Measurements from ENCODE around the gene VILL. TPM values are rescaled to one million over a fixed set of nuclear protein-coding genes. Genes with fewer than 3 reads are reported as not detected.

The VILL gene
- total RNA-seq, 1 experiment from 2014 or later = 5.7 TPM

- no peak overlapping the region for H3K4me3 ChIP-seq (ENCODE audit: low read depth in 2 of 2, low read length in 2 of 2)
- H3K36me3 ChIP-seq (ENCODE audit: control insufficient read depth, insufficient read depth, low read length) = no peaks in the 10 kb centered on the region
- intact Hi-C loops (cut with micrococcal nuclease; ENCODE audit: unreplicated experiment) (no loop called here), in situ Hi-C loops (cut with HindIII; ENCODE audit: low pct_unique_long_range_greater_than_20kb, low sequenced_read_pairs) (no loop called here)
- BruUV-seq (replicated peaks) = no TSS peak
- H3K27me3 ChIP-seq (ENCODE audit: control insufficient read depth, insufficient read depth, low read length) = no peaks in the 10 kb centered on the region
- POLR2A ChIA-PET = no interaction called here
- no peaks in the 10 kb centered on the region for H3K4me1 ChIP-seq (ENCODE audit: control insufficient read depth, insufficient read depth, low read length)
- DNase-seq (ENCODE audit: low read depth, low spot score) (no peak), ATAC-seq (no peak)
- H3K27ac ChIP-seq (ENCODE audit: low read length) = no peak overlapping the region
- CTCF ChIA-PET = no interaction called here
- no peaks in the 10 kb centered on the region for H3K9me3 ChIP-seq (ENCODE audit: control insufficient read depth, insufficient read depth, low read depth, low read length)
- TF ChIP-seq SIN3A (IDR thresholded peaks at IDR 0.05; ENCODE audit: borderline replicate concordance, insufficient read depth, low read depth, low read length) (no peak), POLR2AphosphoS5 (IDR thresholded peaks at IDR 0.05; ENCODE audit: low read depth, low read length) (no peak)
Observed at GRCh38 chr3:38015984-38016383, 25.4 kb downstream of the VILL start.

- no peak overlapping the region for H3K27ac ChIP-seq (ENCODE audit: low read length)
- POLR2A ChIA-PET = no interaction called here
- ATAC-seq (no peak), DNase-seq (ENCODE audit: low read depth, low spot score) (no peak)
- H3K9me3 ChIP-seq (ENCODE audit: control insufficient read depth, insufficient read depth, low read depth, low read length) = no peaks in the 10 kb centered on the region
- in situ Hi-C loops (cut with HindIII; ENCODE audit: low pct_unique_long_range_greater_than_20kb, low sequenced_read_pairs) (no loop called here), intact Hi-C loops (cut with micrococcal nuclease; ENCODE audit: unreplicated experiment) (no loop called here)
- CTCF ChIA-PET = no interaction called here
- TF ChIP-seq REST (IDR thresholded peaks at IDR 0.05; ENCODE audit: insufficient read depth in 1 of 2, low read depth in 2 of 2, low read length in 1 of 2) = no peak
- TF ChIP-seq TCF7L2 (IDR thresholded peaks at IDR 0.05; ENCODE audit: low read depth, low read length) = no peak
- no peak for TF ChIP-seq CTCF (IDR thresholded peaks at IDR 0.05)
- TF ChIP-seq SIN3A (IDR thresholded peaks at IDR 0.05; ENCODE audit: borderline replicate concordance, insufficient read depth, low read depth, low read length) = no peak
- TF ChIP-seq POLR2AphosphoS5 (IDR thresholded peaks at IDR 0.05; ENCODE audit: low read depth, low read length) = no peak
- H3K36me3 ChIP-seq (ENCODE audit: control insufficient read depth, insufficient read depth, low read length) = no peaks in the 10 kb centered on the region
- H3K4me1 ChIP-seq (ENCODE audit: control insufficient read depth, insufficient read depth, low read length) = no peaks in the 10 kb centered on the region
- H3K4me3 ChIP-seq (ENCODE audit: low read depth in 2 of 2, low read length in 2 of 2) = no peak overlapping the region
- H3K27me3 ChIP-seq (ENCODE audit: control insufficient read depth, insufficient read depth, low read length) = no peaks in the 10 kb centered on the region
- no TSS peak for BruUV-seq (replicated peaks)
Observed at GRCh38 chr3:38016410-38016809, 25.8 kb downstream of the VILL start.

- H3K27ac ChIP-seq (ENCODE audit: low read length) = no peak overlapping the region
- intact Hi-C loops (cut with micrococcal nuclease; ENCODE audit: unreplicated experiment) (no loop called here), in situ Hi-C loops (cut with HindIII; ENCODE audit: low pct_unique_long_range_greater_than_20kb, low sequenced_read_pairs) (no loop called here)
- no peaks in the 10 kb centered on the region for H3K36me3 ChIP-seq (ENCODE audit: control insufficient read depth, insufficient read depth, low read length)
- BruUV-seq (replicated peaks) = no TSS peak
- POLR2A ChIA-PET = no interaction called here
- H3K9me3 ChIP-seq (ENCODE audit: control insufficient read depth, insufficient read depth, low read depth, low read length) = no peaks in the 10 kb centered on the region
- no peak for ATAC-seq
- TF ChIP-seq CTCF (IDR thresholded peaks at IDR 0.05) (no peak), TCF7L2 (IDR thresholded peaks at IDR 0.05; ENCODE audit: low read depth, low read length) (no peak), REST (IDR thresholded peaks at IDR 0.05; ENCODE audit: insufficient read depth in 1 of 2, low read depth in 2 of 2, low read length in 1 of 2) (no peak)
- DNase-seq (ENCODE audit: low read depth, low spot score) = no peak
- CTCF ChIA-PET = no interaction called here
- no peaks in the 10 kb centered on the region for H3K27me3 ChIP-seq (ENCODE audit: control insufficient read depth, insufficient read depth, low read length)
- no peaks in the 10 kb centered on the region for H3K4me1 ChIP-seq (ENCODE audit: control insufficient read depth, insufficient read depth, low read length)
- H3K4me3 ChIP-seq (ENCODE audit: low read depth in 2 of 2, low read length in 2 of 2) = no peak overlapping the region
Observed at GRCh38 chr3:38016847-38017444, 26.4 kb downstream of the VILL start.

Measured in Panc1 (cell line).